HG03196 (cell line): Measurements from ENCODE around the gene AP4M1.

ENCODE experiments used
- ATAC-seq: cut with Tn5 transposase; IDR thresholded peaks from one replicate; pipeline ENCODE4 v1.9.1; 2021; ENCODE audit not compliant: unreplicated experiment

The AP4M1 gene

DNA sequence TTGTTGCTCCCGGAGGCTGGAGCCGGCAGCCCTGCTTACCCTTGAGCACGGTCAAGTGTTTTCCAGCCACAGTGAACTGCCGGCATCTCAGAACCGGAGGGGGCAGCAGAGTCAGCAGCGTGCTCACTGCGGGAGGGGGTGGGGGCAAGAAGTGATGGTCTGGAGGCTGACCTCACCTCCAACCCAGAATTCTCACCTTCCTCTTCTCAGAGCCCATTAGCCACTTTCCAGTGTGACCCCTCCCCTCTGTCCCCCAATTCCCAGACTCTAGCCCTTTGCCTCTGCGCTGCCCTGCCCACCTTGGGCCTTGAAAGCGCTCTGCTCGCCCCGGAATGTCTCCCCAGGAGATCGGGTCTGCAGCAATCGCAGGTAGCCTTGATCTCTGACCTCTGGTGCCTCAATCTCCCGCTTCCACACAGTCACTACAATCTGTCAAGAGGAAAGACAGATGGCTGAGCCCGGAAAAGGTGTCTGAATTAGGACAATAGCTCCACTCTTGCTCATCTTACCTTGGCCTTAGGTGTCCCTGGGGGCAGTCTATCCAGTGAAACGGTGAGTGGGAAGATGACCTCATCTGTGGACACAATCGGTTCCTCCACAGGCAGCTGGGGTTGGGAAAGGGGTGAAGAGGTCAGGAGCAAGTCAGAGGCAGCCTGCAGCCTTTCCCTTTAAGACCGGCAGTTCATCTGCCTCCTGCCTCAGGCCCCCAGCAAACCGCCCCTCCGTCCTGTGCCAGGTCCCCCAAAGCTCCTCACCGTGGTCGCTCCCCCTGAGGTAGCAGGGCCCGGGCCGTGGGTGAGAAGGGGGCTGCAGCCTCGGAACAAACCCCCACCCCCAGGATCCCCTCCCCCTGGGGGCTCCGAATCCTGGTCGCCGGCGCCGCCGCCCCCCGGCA, 56.1 kb downstream of the AP4M1 start:
- no peak for ATAC-seq
